HG02610 (cell line): ENCODE measurements around the gene ATP5F1D.

ENCODE experiments used
- ATAC-seq: cut with Tn5 transposase; IDR thresholded peaks from one replicate; pipeline ENCODE4 v1.9.1; 2021; ENCODE audit warnings: mild to moderate bottlenecking, moderate library complexity; ENCODE audit not compliant: unreplicated experiment

Gene ATP5F1D

DNA sequence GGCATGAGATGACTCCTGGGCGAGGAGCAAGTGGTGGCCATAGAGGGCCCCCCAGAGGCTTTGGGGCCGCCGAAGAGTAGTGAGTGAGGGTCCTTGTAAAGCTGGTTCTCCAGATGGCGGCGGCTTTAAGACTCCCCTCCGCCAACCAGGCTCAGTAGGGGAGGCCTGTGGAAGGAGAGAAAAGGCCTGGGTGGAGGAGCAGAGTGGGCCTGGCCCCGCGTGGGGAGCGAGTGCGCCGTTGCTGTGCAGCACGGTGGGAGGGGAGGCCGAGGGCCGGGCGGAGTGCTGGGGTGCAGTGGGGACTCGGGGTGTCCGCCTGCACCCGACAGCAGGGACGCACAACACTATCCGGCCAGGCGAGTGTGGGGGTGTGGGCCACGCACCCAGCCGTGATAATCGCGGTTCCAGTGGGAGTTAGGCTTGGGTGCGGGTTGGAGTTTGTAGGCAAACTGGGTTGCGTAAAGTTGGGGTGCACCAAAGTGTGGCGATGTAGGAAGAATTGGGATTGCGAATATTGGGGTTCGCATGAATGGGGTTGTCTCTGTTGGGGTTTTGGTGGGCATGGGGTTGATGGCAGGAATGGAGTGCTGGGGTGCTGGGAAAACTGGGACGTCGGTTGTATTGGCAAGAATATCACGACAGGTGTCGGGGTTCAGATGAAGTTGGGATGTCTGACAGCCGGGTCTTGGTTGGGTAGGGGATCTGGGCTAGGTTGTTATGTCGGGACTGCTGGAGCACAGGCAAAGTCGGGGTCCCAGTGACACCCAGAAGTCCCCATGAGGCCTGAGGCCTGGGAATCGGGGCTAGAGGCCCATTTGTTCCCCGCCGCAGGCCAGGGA, 26.9 kb downstream of the ATP5F1D start:
- no peak for ATAC-seq

DNA sequence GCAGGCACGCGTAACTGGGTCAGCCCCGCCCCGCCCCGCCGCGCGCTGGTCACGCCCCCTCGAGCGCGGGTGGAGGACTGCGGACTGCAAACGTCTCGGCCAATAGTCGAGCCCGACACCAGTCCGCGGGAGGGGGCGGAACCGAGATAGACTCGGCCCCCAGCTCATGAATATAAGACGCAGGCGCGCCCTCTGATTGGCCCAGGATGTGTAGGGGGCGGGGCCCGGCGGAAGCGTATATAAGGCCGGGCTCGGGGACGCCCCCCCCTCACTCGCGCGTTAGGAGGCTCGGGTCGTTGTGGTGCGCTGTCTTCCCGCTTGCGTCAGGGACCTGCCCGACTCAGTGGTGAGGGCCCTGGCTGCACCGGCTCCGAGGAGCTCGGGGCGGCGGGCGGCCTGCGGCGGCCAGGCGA, 27.5 kb downstream of the ATP5F1D start, which contains the start of gene CIRBP:
Gene CIRBP, plus strand, starts transcription at position 268 of the 413 bp plus-strand sequence. CDS start 1,602 bp downstream, outside the sequence.
- ATAC-seq: peak; percentile 53

DNA sequence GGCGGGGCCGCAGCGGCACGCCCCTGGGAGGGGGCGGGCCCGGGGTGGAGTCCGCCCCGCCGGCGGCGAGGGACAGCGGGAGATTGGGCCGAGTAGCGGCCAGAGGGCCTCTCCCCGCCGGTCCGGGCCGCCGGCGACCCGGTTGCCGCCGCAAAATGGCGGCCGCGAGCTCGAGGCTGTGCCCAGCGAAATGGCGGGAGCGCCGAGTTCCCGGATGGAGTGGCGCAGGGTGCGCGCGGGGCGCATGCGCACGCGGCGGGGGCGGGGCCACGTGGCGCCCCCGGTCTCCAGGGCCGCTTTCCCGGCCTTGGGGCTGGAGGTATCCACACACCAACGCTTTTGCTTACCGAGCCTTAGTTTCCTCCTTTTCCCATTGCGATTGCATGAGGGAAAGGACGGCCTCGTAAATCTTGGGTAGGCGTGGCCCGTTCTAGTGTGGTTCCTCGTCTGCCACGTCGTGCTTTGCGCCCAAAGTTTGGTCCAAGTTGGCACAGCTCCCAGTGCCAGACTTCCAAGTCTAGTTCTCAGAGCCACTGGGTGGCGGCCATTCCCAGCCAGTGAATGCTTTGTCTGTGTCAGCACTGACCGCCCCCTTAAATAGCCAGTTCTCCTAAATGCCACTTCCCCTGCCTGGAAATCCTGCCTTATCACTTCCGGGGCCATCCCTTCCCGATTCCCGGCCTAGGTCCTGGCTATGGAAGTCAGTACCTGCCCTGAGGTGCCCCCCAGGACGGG, 28.1 kb downstream of the ATP5F1D start:
- peak; percentile 26 for ATAC-seq

DNA sequence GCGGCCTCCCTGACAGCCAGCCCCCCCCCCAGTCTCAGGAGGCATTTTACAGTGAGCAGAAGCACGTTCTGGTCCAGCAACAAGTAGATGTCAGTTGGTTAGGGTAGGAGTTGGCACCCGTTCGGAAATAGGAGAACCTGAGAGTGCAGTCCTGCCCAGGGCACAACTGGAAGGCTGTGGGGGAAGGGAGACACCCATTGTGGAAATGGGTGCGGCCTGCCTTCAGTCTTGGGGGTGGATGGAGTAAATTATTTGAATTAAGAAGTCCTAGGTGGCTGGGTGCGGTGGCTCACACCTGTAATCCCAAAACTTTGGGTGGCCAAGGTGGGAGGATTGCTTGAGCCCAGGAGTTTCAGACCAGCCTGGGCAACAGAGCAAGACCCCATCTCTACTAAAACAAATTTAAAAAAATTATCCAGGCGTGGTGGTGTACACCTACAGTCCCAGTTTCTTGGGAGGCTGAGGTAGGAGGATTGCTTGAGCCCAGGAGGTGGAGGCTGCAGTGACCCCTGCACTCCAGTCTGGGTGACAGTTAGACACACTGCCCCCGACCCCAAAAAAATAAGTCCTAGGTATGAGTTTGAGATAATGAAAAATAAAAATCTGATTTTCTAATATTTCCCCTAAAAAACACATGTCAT, 28.8 kb downstream of the ATP5F1D start:
- ATAC-seq: no peak

DNA sequence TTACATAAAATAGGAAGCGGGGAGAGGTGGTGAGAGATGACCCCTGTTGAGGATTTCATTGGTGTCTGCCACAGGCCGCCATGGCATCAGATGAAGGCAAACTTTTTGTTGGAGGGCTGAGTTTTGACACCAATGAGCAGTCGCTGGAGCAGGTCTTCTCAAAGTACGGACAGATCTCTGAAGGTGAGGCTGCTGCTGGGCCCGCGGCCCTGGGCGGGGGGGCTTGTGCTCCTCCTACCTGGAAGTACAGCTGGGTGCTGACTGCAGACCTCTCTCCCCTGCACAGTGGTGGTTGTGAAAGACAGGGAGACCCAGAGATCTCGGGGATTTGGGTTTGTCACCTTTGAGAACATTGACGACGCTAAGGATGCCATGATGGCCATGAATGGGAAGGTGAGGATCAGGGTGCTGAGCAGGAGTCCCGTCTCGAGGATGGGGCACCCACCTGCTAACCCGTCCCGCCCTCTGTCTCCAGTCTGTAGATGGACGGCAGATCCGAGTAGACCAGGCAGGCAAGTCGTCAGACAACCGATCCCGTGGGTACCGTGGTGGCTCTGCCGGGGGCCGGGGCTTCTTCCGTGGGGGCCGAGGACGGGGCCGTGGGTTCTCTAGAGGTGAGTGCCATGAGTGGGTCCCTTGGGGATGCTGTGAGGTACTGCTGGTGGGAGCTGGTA, 29.4 kb downstream of the ATP5F1D start:
- no peak for ATAC-seq

DNA sequence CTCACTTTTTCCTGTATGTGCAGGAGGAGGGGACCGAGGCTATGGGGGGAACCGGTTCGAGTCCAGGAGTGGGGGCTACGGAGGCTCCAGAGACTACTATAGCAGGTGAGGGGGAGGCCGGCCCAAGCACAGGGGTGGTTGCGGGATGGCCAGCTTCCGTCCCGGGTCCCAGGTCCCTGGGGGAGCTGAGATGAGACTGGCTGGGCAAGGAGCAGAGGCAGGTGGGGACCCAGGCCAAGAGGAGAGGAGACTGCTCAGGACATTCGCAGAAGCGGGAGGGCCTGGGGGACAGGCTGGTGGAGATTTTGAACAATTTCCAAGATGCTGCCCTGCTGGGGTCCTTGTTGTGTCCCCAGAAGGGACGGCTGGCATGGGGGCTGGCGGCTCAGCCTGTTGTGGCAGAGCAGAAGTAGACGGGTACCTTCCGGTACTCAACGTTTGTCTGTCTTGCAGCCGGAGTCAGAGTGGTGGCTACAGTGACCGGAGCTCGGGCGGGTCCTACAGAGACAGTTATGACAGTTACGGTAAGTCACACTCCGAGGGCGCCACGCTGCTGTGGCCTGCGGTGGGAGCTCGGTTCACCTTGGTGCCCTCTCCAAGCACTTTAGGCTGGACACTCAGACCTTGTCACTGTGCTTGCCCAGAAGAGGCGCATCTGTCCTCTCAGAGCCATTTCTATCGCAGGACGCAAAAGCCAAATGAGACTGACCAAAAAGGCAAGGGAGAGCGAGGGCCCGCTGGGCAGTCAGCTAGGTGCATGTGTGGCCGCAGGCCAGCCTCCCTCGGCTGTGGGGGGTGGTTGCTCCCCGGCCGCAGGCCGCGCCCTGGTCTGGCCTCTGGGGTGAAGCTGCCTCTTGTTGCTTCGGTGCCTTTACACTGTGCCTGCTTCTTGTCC, 30.2 kb downstream of the ATP5F1D start:
- ATAC-seq: no peak

DNA sequence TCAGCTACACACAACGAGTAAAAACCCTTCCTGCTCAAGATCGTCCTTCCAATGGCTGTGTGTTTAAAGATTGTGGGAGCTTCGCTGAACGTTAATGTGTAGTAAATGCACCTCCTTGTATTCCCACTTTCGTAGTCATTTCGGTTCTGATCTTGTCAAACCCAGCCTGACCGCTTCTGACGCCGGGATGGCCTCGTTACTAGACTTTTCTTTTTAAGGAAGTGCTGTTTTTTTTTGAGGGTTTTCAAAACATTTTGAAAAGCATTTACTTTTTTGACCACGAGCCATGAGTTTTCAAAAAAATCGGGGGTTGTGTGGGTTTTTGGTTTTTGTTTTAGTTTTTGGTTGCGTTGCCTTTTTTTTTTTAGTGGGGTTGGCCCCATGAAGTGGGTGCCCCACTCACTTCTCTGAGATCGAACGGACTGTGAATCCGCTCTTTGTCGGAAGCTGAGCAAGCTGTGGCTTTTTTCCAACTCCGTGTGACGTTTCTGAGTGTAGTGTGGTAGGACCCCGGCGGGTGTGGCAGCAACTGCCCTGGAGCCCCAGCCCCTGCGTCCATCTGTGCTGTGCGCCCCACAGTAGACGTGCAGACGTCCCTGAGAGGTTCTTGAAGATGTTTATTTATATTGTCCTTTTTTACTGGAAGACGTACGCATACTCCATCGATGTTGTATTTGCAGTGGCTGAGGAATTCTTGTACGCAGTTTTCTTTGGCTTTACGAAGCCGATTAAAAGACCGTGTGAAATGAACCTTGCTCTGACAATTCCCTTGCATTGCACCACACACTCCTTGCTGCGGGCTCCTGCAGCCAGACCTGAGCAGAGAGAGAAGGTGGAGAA, 31.1 kb downstream of the ATP5F1D start:
- ATAC-seq: no peak

DNA sequence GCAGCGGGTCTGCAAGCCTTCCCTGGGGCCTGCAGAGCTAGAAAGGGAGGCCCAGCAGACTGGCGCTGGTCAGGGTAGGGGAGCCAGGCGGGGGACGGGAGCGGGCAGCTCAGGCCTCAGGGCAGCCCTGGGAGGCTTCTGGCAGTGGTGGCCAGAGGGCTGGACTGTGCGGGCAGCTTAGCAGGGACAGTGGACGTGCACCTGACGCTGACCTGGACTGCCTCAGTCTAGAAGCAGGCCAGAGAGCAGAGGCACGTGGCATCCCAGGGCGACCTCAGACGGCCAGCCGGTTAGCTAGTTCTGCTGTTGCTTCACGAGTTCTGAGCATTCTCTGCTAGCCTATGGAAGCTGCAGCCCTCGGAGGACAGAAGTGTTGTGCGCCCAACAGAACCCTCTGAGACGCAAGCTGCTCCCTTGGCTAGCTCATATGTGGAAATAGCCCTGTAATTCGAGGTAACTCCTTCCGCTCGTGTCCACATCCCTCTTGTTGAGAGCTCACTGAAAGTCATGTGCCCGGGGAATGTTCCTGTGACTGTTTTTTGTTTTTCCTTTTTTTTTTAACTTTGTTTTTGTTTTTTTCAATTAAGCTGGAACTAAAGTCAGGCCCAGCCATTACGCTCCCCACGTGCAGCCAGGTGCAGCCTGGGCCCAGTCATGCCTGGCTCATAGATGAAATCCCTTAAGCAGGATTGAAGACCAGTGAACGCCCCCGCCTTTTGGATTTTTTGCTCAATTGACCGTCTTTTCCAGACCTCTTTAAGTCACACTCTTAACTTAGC, 31.9 kb downstream of the ATP5F1D start:
- ATAC-seq: no peak

DNA sequence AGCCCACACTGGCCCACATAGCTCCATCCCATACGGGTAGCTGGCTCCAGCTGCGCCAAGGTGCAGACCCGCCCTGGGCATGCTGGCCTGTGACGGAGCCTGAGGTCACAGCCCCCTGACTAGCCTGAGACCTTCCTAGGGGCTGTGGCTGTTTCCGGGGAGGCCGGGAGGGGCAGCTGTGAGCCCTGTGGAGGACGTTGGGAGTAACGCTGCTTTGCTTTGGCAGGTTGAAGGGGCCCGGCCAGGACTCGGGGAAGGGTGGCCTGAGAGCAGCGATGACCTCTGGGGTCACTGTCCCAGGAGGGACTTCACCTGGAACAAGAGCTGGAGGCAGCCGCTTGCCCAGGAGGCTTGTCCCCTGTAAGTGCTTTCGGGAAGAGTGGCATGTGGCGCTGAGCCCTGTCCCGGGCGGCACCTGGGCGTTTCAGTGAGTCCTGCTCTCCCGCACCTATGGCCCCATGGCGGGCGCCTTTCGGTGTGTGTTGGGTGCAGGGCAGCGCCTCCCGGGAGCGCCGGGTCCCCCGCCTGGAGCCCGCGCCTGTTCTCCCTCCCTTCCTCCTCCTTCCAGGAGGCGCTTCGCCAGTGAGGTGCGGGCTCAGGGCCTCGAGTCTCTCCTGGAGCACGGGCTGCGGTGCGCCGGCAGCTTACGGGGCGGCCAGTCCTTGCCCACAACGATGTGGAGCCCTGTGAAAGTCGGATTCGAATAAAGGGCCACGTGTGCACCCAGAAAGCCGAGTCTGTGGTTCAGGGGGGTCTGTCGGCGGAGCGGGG, 32.7 kb downstream of the ATP5F1D start:
- ATAC-seq: no peak

DNA sequence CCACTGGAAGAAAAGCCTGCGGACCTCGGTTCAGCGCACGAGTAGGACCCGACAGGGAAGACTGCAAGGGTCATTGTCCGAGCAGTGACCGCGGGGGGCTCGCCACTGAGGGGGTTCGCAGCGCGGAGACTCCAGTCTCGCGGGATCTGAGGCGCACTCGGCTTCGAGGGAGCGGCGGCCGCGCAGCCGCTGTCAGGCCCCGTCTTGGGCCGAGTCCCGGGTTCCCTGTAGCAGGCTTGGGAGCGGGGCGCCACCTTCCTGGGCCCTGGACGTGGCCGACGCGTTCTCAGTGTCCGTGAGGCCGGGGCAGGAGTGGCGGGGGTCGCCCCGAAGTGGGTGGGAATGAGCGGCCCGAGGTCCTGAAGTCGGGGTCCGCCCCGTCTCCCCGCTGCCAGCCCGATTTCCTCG, 33.3 kb downstream of the ATP5F1D start:
- ATAC-seq: no peak

DNA sequence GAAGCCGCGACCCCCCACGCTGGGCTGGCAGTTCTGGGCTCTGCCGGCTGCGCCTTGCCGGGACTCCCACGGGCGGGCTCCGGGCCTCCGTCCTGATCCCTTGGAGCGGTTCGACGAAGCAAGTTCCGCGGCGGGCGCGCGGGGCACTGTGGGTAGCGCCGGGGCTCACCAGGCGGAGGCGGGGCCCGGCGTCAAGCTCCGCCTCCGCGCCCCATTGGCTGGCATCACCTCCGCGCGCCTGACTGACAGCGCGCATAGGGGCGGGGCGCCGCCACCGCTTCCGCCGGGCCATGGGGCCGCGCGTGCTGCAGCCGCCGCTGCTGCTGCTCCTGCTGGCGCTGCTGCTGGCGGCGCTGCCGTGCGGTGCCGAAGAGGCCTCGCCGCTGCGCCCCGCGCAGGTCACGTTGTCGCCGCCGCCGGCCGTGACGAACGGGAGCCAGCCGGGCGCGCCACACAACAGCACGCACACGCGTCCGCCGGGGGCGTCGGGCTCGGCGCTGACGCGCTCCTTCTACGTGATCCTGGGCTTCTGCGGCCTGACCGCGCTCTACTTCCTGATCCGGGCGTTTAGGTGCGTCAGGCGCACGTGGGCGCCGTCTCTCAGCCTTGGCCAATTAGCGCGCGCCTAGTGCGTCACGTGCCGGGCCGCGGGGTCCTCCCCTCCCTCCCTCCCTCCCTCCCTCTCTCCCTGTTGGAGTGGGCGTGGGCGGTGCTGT, 33.9 kb downstream of the ATP5F1D start, which contains the start of gene FAM174C:
Gene FAM174C, plus strand, starts transcription at position 271 of the 716 bp plus-strand sequence. Its CDS starts 20 bp downstream, at position 291.
- peak; percentile 72 for ATAC-seq

DNA sequence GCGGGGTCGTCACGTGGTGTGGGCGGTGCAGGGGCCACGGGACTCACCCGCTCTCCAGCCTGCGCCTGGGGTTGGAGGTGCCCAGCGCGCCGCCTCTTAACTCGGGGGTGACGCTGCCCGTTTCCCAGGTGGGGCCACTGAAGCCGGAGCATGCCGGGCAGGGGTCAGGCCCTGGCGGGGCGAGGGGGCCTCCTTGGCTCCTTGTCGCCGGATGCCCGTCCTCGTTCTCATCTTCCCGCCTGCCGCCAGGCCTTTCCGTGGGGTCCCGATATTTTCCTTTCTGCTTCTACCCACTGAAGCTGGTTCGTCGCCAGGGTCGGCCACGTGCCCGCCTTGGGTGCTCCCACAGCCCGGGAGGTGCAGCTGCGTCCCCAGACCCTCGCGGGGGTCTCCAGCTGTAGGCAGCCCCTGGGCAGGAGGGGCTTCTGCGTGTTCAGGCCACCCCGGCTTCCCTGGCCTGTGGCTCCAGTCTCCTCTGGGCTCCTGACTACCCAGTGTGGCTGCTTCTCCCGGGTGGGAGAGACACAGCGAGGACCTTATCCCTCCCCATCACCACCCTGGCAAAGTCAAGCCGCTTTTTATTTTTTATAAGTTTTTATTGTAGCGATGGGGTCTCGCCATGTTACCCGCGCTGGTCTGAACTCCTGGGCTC, 34.6 kb downstream of the ATP5F1D start:
- ATAC-seq: no peak

DNA sequence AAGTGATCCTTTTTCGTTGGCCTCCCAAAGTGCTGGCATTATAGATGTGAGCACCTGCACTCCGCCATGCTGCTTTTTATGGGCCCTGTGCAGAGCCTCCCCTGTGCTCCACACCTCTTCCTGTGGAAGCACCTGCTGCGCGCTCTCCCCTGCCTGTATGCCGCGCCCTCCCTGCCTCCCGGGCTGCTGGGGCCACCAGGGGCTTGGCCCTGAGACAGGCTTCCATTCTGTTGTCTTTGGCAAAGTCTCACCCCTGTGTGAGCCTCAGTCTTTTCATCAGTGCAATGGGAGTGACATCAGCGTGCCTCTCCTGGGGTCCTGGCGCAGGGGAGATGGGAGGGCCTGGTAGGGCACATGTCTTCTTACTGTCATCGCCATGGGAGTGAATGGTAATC, 35.1 kb downstream of the ATP5F1D start:
- no peak for ATAC-seq

DNA sequence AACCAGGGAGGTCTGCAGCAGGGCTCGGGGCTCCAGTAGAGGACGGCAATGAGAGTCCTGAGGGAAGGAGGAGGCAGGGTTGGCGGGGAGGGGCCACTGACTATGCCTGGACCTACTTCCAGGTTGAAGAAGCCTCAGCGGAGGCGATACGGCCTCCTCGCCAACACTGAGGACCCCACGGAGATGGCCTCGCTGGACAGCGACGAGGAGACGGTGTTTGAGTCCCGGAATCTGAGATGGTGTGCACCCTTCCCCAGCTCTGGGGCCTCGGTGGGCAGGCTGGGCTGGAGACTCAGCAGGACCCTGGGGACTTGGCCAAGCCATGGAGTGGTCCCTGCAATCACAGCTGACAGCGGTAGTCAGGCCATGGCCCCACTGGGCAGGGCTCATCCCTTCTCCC, 35.5 kb downstream of the ATP5F1D start:
- no peak for ATAC-seq

DNA sequence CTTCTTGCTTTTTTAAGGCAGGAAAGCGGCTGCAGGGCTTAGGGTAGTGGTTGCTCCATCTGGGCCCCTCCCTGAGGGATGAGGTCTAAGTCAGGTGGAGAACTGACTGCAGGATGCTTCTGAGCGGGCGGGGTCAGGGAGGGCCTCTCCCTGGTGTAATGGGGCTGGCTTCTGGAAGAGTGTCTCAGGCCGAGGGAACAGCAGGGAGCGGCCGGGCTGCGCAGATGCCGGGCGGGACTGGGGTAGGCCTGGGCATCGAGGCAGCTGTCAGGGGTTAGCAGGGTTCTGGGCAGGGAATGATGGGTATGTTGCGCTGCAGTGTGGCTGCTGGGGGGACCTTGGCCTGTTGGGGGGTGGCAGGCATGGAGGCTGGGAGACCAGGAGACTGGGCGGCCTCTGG, 36.5 kb downstream of the ATP5F1D start:
- ATAC-seq: no peak
